Esophagus muscularis mucosa (tissue), 4 donors: ENCODE measurements around the gene TXK. TPM values are rescaled to one million over a fixed set of nuclear protein-coding genes. Genes with fewer than 3 reads are reported as not detected.

Experiments
- DNase-seq: peaks from one replicate; pipeline ENCODE4 v3.0.0-alpha.2; 2017; ENCODE audit errors: extremely low spot score
- H3K27ac ChIP-seq, 4 donors: fragments of 200-600 bp; sonication (generic); replicated peaks in 1 of 4; 1 replicate in 3 of 4; 2 replicates in 1 of 4; pipeline ENCODE4 v1.5.1; 2016 to 2019; ENCODE audit warnings: mild to moderate bottlenecking in 1 of 4
- H3K27me3 ChIP-seq, 4 donors: fragments of 200-600 bp; sonication (generic); one replicate each; pipeline versions ENCODE4 v1.5.1 to v1.6.0; 2016 to 2019
- H3K36me3 ChIP-seq, 4 donors: fragments of 200-600 bp; sonication (generic); one replicate each; pipeline ENCODE4 v1.5.1; 2016 to 2019
- H3K4me1 ChIP-seq, 4 donors: fragments of 200-600 bp; sonication (generic); one replicate each; pipeline ENCODE4 v1.5.1; 2016 to 2019
- H3K4me3 ChIP-seq, 4 donors: fragments of 200-600 bp; sonication (generic); 1 replicate in 2 of 4; 2 replicates in 2 of 4; pipeline ENCODE4 v1.5.1; 2016 to 2019; ENCODE audit warnings: mild to moderate bottlenecking in 4 of 4, moderate library complexity in 1 of 4
- H3K9me3 ChIP-seq, 4 donors: fragments of 200-600 bp; sonication (generic); 1 replicate in 3 of 4; 2 replicates in 1 of 4; pipeline ENCODE4 v1.5.1; 2016 to 2019
- EP300 ChIP-seq: sonication (generic); formaldehyde crosslinking; IDR thresholded peaks from one replicate; pipeline ENCODE4 v1.6.1; 2017; ENCODE audit warnings: antibody characterized with exemption
- POLR2A ChIP-seq: fragments of 450-650 bp; IDR thresholded peaks from one replicate; pipeline ENCODE4 v1.6.1; 2017; ENCODE audit warnings: antibody characterized with exemption, moderate library complexity, mild to moderate bottlenecking, low read depth
- POLR2AphosphoS5 ChIP-seq, 2 donors: sonication (generic); formaldehyde crosslinking; IDR thresholded peaks; one replicate each; pipeline ENCODE4 v1.6.1; 2017; ENCODE audit warnings: antibody characterized with exemption in 2 of 2
- WGBS: methylation state at CpG from one replicate; pipeline ENCODE4 v1.1.5; 2018; 5-methylcytosine and 5-hydroxymethylcytosine counted together
- intact Hi-C: fragments of 100-400 bp; cut with DNase I; formaldehyde crosslinking; loops from one replicate; pipeline ENCODE4 v1.15.1; 2023
- total RNA-seq, 4 donors: library from RNA; depleted of rRNA; stranded (reverse); fragments of >200 nt; gene quantifications; one replicate each; pipeline versions ENCODE4 v1.1.0 to v1.2.1, GENCODE V29; 2016
- TF ChIP-seq, protein P1 (sequence below), 3 experiments: fragments of 200-600 bp in 2 of 3; fragments of 450-650 bp in 1 of 3; sonication (generic) in 2 of 3; IDR thresholded peaks; one replicate each; pipeline ENCODE4 v1.5.1; 2017 to 2019; ENCODE audit warnings: antibody characterized with exemption in 3 of 3, mild to moderate bottlenecking in 2 of 3, moderate library complexity in 1 of 3

The TXK gene
- total RNA-seq, 4 donors from 2014 or later: 0.92 to 2.1 (median 1.1) TPM

DNA sequence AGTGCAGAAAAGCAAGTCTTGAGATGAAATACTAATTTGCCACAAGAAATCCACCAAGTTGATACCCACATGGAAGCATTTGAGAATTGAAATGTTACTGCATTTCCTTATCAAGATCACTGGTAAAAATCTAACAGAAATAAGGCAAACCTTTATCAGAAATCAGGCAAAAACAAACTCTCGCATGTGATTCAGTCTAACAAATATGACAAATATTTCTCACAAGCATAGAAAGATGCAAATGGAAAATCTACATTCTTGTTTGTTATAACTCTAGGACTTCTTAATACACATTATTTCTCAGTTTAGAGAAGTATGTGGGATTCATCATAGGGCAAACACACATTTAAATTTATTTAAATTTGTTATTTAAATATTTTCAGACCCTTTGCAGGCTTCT lies 52.9 kb downstream of the TXK start:
- Histone ChIP-seq H3K9me3 (no peaks in the 10 kb centered on the region), H3K27ac (no peak overlapping the region), H3K4me3 (no peak overlapping the region), H3K27me3 (no peaks in the 10 kb centered on the region), H3K4me1 (no peaks in the 10 kb centered on the region), H3K36me3 (no peaks in the 10 kb centered on the region)
- WGBS: 83% methylated on average over 1 of the region's 1 CpG
- TF ChIP-seq, protein P1, sequence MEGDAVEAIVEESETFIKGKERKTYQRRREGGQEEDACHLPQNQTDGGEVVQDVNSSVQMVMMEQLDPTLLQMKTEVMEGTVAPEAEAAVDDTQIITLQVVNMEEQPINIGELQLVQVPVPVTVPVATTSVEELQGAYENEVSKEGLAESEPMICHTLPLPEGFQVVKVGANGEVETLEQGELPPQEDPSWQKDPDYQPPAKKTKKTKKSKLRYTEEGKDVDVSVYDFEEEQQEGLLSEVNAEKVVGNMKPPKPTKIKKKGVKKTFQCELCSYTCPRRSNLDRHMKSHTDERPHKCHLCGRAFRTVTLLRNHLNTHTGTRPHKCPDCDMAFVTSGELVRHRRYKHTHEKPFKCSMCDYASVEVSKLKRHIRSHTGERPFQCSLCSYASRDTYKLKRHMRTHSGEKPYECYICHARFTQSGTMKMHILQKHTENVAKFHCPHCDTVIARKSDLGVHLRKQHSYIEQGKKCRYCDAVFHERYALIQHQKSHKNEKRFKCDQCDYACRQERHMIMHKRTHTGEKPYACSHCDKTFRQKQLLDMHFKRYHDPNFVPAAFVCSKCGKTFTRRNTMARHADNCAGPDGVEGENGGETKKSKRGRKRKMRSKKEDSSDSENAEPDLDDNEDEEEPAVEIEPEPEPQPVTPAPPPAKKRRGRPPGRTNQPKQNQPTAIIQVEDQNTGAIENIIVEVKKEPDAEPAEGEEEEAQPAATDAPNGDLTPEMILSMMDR (IDR thresholded peaks at IDR 0.05): no peak
- TF ChIP-seq EP300 (no peak), POLR2A (no peak), POLR2AphosphoS5 (IDR thresholded peaks at IDR 0.05) (no peak)
- intact Hi-C loops: loop anchor here (5.0 to 10.0 kb wide), 2 partner anchors 64 to 416 kb away; partner anchors contain the start of genes CNGA1 and NIPAL1
- no peak for DNase-seq

DNA sequence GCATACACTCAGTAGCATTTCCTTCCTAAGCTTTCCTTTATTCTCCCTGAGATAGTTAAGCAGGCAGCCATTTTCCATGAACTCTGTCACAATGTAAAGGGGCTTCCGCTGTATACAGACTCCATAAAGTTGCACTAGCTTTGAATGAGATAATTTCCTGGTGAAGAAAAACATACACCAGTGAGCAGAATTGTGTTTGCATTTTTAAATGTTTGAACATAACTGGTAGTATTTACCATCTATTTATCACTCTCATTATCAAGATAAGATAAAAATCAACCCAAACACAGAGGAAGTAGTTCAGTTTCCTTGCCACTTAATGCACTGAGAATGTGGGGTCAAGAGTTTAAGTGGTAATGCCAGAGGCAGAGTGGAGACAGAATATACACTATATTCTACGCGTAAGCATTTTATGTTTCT lies 54.1 kb downstream of the TXK start:
- TF ChIP-seq POLR2A (no peak), EP300 (no peak)
- TF ChIP-seq, protein P1 (IDR thresholded peaks at IDR 0.05): no peak
- H3K36me3 ChIP-seq: no peaks in the 10 kb centered on the region
- intact Hi-C loops: loop anchor here (5.0 to 10.0 kb wide), 2 partner anchors 63 to 415 kb away; partner anchors contain the start of genes CNGA1 and NIPAL1
- DNase-seq: no peak
- H3K9me3 ChIP-seq: no peaks in the 10 kb centered on the region
- no peak overlapping the region for H3K27ac ChIP-seq
- no peaks in the 10 kb centered on the region for H3K27me3 ChIP-seq
- no peak overlapping the region for H3K4me3 ChIP-seq
- WGBS: 88% methylated on average over 3 of the region's 3 CpGs
- no peaks in the 10 kb centered on the region for H3K4me1 ChIP-seq

- Histone ChIP-seq H3K4me1 (no peaks in the 10 kb centered on the region), H3K4me3 (no peak overlapping the region), H3K27ac (no peak overlapping the region), H3K27me3 (no peaks in the 10 kb centered on the region), H3K9me3 (no peaks in the 10 kb centered on the region), H3K36me3 (no peaks in the 10 kb centered on the region)
- intact Hi-C loops: no loop called here
- 80% methylated on average over 5 of the region's 5 CpGs for WGBS
- no peak for DNase-seq
- TF ChIP-seq POLR2A (no peak), EP300 (no peak), POLR2AphosphoS5 (IDR thresholded peaks at IDR 0.05) (no peak)
- TF ChIP-seq, protein P1 (IDR thresholded peaks at IDR 0.05): no peak
These were observed 55.0 kb downstream of the TXK start for GRCh38 chr4:48078862-48079655.

- Histone ChIP-seq H3K27ac (no peak overlapping the region), H3K27me3 (no peaks in the 10 kb centered on the region), H3K4me1 (no peaks in the 10 kb centered on the region), H3K36me3 (no peaks in the 10 kb centered on the region), H3K4me3 (no peak overlapping the region), H3K9me3 (no peaks in the 10 kb centered on the region)
- 94% methylated on average over 2 of the region's 2 CpGs for WGBS
- TF ChIP-seq POLR2AphosphoS5 (IDR thresholded peaks at IDR 0.05): no peak
- TF ChIP-seq, protein P1 (IDR thresholded peaks at IDR 0.05): no peak
- no peak for TF ChIP-seq POLR2A
- no peak for TF ChIP-seq EP300
- no peak for DNase-seq
- intact Hi-C loops: no loop called here
These were observed 55.6 kb downstream of the TXK start for GRCh38 chr4:48078425-48078824.

- 97% methylated on average over 1 of the region's 1 CpG for WGBS
- Histone ChIP-seq H3K27me3 (no peaks in the 10 kb centered on the region), H3K36me3 (no peaks in the 10 kb centered on the region), H3K4me1 (no peaks in the 10 kb centered on the region), H3K9me3 (no peaks in the 10 kb centered on the region), H3K27ac (no peak overlapping the region), H3K4me3 (no peak overlapping the region)
- intact Hi-C loops: no loop called here
- no peak for DNase-seq
- TF ChIP-seq, protein P1 (IDR thresholded peaks at IDR 0.05): no peak
- TF ChIP-seq POLR2A (no peak), EP300 (no peak), POLR2AphosphoS5 (IDR thresholded peaks at IDR 0.05) (no peak)
These were observed 59.4 kb downstream of the TXK start for GRCh38 chr4:48074657-48075056.
